Cardiac ventricle fibroblast (primary cell): ENCODE data around the gene SPOCK1. TPM values are rescaled to one million over a fixed set of nuclear protein-coding genes. Genes with fewer than 3 reads are reported as not detected.

ENCODE experiments used
- total RNA-seq: library from RNA; depleted of rRNA; stranded (reverse); fragments of >200 nt; gene quantifications from 2 replicates; pipeline ENCODE4 v1.2.3, GENCODE V29; 2015

SPOCK1 gene
- total RNA-seq, result 175 and 188 TPM in 2 replicates

DNA sequence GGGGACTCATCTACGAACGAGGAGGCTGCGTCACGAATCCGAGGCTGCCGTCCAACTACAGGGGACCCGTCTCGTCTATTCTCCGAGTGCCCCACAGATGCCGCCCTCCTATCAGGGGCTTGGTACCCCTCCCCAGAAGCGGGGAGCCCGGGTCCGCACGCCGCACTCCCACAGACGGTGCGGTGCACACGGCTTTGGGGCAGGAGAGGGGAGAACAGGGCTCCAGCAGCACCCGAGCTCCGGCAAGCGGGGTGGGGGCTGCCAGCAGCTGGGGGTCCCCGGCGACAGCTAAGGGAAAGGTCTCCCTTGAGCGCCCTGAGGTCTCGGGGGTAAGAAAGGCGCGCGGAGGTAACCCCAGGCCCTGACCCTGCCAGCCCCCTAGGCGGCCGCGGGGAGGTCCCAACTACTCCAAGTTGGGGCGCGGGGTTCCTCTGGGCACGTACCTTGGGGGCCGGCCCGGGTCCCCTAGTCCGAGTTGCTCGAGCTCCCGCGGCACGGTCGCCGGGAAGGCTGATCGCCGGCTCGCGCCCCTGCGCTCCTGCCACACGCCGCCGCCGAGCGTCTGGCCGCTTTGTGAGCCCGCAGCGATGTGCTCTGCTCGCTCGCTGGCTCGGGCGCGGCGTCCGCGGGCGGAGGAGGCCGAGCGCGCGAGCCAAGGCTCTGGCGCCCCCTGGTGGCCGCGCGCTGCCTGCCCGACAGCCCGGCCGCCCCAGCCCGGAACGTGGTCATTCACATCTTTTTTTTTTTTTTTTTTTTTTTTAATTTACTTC lies at the start of gene SPOCK1:
Gene SPOCK1, minus strand, starts transcription at position 591 of the 770 bp plus-strand sequence.

Other genes starting within 250 kb of the SPOCK1 start
- 2.6 and 4.4 TPM in 2 replicates for gene KLHL3, start 236.8 kb upstream of the SPOCK1 start, total RNA-seq